Heart right ventricle (tissue), 16 donors: ENCODE measurements around the gene NDUFA6. TPM values are rescaled to one million over a fixed set of nuclear protein-coding genes. Genes with fewer than 3 reads are reported as not detected.
"Not testable (repeated sequence)": the region's sequence is repeated elsewhere in the genome, so short reads cannot be mapped to it uniquely, and the experiment has no call there.

Experiments
- ATAC-seq, 8 donors: fragments of 200-7000 bp; cut with Tn5 transposase; one replicate each; pipeline ENCODE4 v1.9.1; 2020; ENCODE audit warnings: mild to moderate bottlenecking in 8 of 8, moderate library complexity in 8 of 8, moderate number of reproducible peaks in 1 of 8
- DNase-seq, 2 donors: peaks; one replicate each; pipeline ENCODE4 v3.0.0-alpha.2; 2020
- H3K27ac ChIP-seq, 10 donors: fragments of 200-600 bp; sonication (generic) in 2 of 10; one replicate each; pipeline versions ENCODE4 v1.5.0 to v1.8.0; 2020 to 2022; ENCODE audit warnings: mild to moderate bottlenecking in 3 of 10
- H3K27me3 ChIP-seq, 7 donors: fragments of 200-600 bp; one replicate each; pipeline ENCODE4 v1.8.0; 2021 to 2022; ENCODE audit warnings: mild to moderate bottlenecking in 2 of 7
- H3K36me3 ChIP-seq, 9 donors: fragments of 200-600 bp; sonication (generic) in 1 of 9; one replicate each; pipeline versions ENCODE4 v1.5.0 to v1.8.0; 2020 to 2022; ENCODE audit warnings: mild to moderate bottlenecking in 2 of 9
- H3K4me1 ChIP-seq, 9 donors: fragments of 200-600 bp; sonication (generic) in 1 of 9; one replicate each; pipeline versions ENCODE4 v1.5.0 to v1.8.0; 2020 to 2022; ENCODE audit warnings: mild to moderate bottlenecking in 4 of 9
- H3K4me3 ChIP-seq, 10 donors: fragments of 200-600 bp; sonication (generic) in 2 of 10; one replicate each; pipeline versions ENCODE4 v1.5.0 to v1.8.0; 2020 to 2022; ENCODE audit warnings: mild to moderate bottlenecking in 7 of 10, moderate library complexity in 2 of 10
- H3K9me3 ChIP-seq, 11 donors: fragments of 200-600 bp in 10 of 11; sonication (generic) in 2 of 11; one replicate each; pipeline versions ENCODE4 v1.5.0 to v1.8.0; 2013 to 2022; ENCODE audit warnings: mild to moderate bottlenecking in 2 of 11, control low read depth in 1 of 11, moderate library complexity in 1 of 11
- CTCF ChIP-seq, 9 donors: fragments of 200-600 bp; sonication (generic) in 2 of 9; IDR thresholded peaks; one replicate each; pipeline versions ENCODE4 v1.5.0 to v1.8.0; 2021 to 2022; ENCODE audit warnings: antibody characterized with exemption in 9 of 9, mild to moderate bottlenecking in 5 of 9, moderate library complexity in 1 of 9
- WGBS, 2 donors: extraction: QIAGEN DNeasy Blood & Tissue Kit; methylation state at CpG; one replicate each; pipeline ENCODE4 v1.1.7; 2013; ENCODE audit warnings: inconsistent platforms in 1 of 2; 5-methylcytosine and 5-hydroxymethylcytosine counted together
- intact Hi-C, 10 donors: fragments of 100-400 bp; cut with DNase I; formaldehyde crosslinking; loops; one replicate each; pipeline versions ENCODE4 v1.11.1 to v1.14.2; 2022
- polyA plus RNA-seq, 2 donors: library from polyadenylated mRNA; stranded (reverse); fragments of 200-250 nt; gene quantifications; one replicate each; pipeline ENCODE4 v1.2.3, GENCODE V29; 2013
- total RNA-seq, 10 donors: library from RNA; stranded (reverse); fragmentation: NEBNext Ultra II Directional in 3 of 10; extraction: Animal tissue kit (Norgen Biotek cat#: 25700) in 3 of 10; gene quantifications; one replicate each; pipeline versions ENCODE4 v1.2.1 to v1.2.4, GENCODE V29; 2021 to 2023
- donor health status: Arrhythmogenic right ventricular cardiomyopathy.
- donor health status: ischemic (EF 13 %, LVEDD 7.1; RV severe dilation, severe dysfunction).
- donor health status: healthy with polysubstance abuse.
- donor health status: DM: no; HTN: yes; CAD: no.
- donor health status: DM: no; HTN: no; CAD: no.
- donor health status: ischemic (EF 25% LVEDD 6.9; RV normal size, moderate dysfunction).
- donor health status: ischemic (EF 25% LVEDD 5.7; RV mildly dilated, moderate dysfunction).
- donor health status: healthy.
- donor health status: DM: yes; HTN: yes; CAD: no.
- donor health status: Ischemic cardiomyopathy.
- donor health status: ischemic (EF 35%, LVEDD 5.7; RV mildly dilated, moderate dysfunction).
- donor health status: nonischemic (EF 11% LVEDD 7.7; RV severe dilation, severe dysfunction).
- donor health status: DM: yes; HTN: yes; CAD: no.
- donor health status: PGD.
- donor health status: ischemic (EF 29% LVEDD 5.4; RV normal size, mild dysfunction).
- donor health status: nonischemic (EF 23%, LVEDD 6.1; RV moderate dilation, normal function).

Gene NDUFA6
- total and polyA plus RNA-seq, 12 donors, result 179 to 479 (median 271) TPM

DNA sequence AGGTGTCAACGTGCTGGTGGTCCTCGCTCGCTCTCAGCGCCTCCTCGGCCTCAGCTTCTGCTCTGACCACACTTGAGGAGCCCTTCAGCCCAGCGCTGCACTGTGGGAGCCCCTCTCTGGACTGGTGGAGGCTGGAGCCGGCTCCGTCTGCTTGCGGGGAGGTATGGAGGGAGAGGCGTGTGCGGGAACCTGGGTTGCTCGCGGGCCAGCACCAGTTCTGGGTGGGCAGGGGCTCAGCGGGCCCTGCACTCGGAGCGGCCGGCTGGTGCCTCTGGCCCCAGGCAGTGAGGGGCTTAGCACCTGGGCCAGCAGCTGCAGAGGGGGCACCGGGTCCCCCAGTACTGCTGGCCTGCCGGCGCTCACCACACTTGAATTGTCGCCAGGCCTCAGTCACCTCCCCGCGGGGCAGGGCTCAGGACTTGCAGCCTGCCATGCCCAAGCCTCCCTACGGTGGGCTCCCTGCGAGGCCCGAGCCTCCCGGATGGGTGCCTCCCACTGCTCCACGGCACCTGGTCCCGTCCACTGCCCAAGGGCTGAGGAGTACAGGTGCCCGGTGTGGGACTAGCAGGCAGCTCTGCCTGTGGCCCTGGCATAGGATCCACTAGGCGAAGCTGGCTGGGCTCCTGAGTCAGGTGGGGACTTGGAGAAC lies 47.7 kb upstream of the NDUFA6 start:
- Histone ChIP-seq H3K27me3 (peaks cover 0 to 10% (median 0%) of the 10 kb centered on the region in 7 donors), H3K4me1 (no peaks in the 10 kb centered on the region), H3K9me3 (no peaks in the 10 kb centered on the region), H3K27ac (no peak overlapping the region), H3K4me3 (no peak overlapping the region), H3K36me3 (peaks cover 0 to 7% (median 0%) of the 10 kb centered on the region in 9 donors)
- 89 to 90% methylated on average over 31 of the region's 31 CpGs for WGBS, 2 donors
- intact Hi-C loops, result no loop called here
- ATAC-seq (no peak), DNase-seq (no peak)
- no peak for TF ChIP-seq CTCF (IDR thresholded peaks at IDR 0.05)

DNA sequence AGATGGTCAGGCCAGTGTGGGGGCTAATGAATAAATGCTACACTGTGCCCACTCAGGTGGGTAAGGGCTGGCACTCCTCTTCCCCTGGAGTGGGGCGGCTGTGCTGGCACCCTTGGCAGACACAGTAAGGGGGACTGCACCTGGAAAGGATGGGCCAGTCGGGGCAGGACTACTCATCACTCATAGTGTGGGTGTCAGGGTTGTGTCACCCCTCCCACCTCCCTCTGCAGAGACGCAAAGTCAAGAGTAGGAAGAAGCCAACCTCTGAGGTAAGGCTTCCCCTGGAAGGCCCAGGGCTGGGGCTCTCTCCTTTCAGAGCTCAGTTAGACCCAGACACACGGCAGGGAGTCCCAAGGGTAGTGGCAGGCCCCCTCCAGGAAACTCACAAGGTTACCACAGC lies 45.1 kb upstream of the NDUFA6 start:
- H3K4me3 ChIP-seq, H3K9me3 ChIP-seq, ATAC-seq, DNase-seq, H3K27me3 ChIP-seq, H3K4me1 ChIP-seq, H3K36me3 ChIP-seq, intact Hi-C loops, H3K27ac ChIP-seq: not testable (repeated sequence)
- no CpG with 5 or more reads among the region's 4 CpGs for WGBS, 2 donors

DNA sequence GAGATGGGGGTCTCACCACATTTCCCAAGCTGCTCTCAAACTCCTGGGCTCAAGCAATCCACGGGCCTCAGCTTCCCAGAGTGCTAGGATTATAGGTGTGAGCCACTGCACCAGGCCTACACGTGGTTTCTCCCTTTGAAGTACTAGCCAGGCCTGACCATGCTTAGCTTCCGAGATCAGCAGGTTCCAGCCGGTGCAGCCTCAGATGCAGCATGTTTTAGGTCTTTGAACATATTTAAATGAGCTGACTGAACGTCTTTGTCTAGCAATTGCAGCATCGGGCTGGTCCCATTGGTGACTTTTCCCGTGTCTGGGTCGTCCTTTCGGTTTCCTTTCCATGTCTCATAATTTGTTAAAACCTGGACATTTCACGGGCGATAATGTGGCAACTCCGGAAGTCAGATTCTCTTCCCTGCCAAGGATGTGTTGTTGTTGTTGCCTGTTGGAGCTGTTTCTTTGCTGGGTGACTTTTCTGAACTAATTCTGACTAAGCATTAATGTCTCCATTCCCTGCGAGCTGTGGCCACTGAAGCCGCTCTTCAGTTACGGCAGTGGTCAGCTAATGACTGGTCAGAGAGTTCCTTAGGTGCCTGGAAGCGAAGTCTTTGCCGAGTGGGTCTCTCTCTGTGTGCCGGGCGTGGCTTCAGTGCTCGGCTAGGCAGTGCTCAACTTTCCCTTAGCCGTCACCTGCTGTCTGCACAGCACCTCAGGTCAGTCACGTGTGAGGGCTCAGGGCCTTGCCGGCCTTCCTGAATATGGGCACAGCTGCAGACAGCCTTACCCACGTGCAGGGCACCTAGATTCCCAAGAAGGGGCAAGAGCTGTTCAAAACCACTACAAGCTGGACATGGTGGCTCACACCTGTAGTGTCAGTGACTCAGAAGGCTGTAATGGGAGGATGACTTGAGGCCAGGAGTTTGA lies 43.8 kb upstream of the NDUFA6 start:
- Histone ChIP-seq H3K4me3 (no peak overlapping the region), H3K4me1 (no peaks in the 10 kb centered on the region), H3K9me3 (no peaks in the 10 kb centered on the region), H3K27me3 (peaks cover 0 to 10% (median 0%) of the 10 kb centered on the region in 7 donors), H3K27ac (no peak overlapping the region), H3K36me3 (peaks cover 0 to 5% (median 0%) of the 10 kb centered on the region in 9 donors)
- intact Hi-C loops, result no loop called here
- 86% methylated on average over 24 of the region's 24 CpGs for WGBS, 2 donors
- TF ChIP-seq CTCF (IDR thresholded peaks at IDR 0.05), result no peak
- DNase-seq (no peak), ATAC-seq (no peak)

DNA sequence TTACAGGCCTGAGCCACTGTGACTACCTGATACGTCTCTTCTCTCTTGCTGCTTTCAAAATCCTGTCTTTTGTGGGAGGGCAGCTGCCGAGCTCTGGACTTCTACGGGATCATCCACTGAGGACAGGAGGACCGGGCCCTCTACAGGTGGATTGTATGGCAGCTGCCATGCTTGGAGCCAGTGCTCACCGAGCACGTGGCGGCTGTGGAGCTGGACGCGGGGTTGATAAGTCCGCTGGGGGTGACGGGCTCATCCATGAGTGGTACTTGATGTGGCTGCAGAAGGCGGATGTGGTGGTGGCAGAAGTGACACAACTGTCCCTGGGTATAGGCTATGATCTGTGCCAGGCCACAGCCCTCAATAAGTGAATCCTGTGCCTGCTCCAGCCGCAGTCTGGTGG lies 41.9 kb upstream of the NDUFA6 start:
- Histone ChIP-seq H3K27me3 (peaks cover 0 to 10% (median 0%) of the 10 kb centered on the region in 7 donors), H3K9me3 (no peaks in the 10 kb centered on the region), H3K4me3 (no peak overlapping the region), H3K36me3 (no peaks in the 10 kb centered on the region), H3K27ac (no peak overlapping the region), H3K4me1 (no peaks in the 10 kb centered on the region)
- TF ChIP-seq CTCF (IDR thresholded peaks at IDR 0.05), result no peak
- peak in 1 of 2 donors; percentile 12 for DNase-seq
- ATAC-seq, result no peak
- 74 to 88% methylated on average over 12 to 13 of the region's 13 CpGs for WGBS, 2 donors
- intact Hi-C loops, result no loop called here
